GM15510 (cell line): Measurements from ENCODE around the gene SPON2.

Experiments
- POLR2A ChIP-seq: IDR thresholded peaks from 3 replicates; pipeline ENCODE4 v1.6.1; 2011; ENCODE audit warnings: borderline replicate concordance; ENCODE audit not compliant: insufficient read length; ENCODE audit errors: extremely low read depth

SPON2 gene

GRCh38 chr4:1192091-1192492 lies 19.7 kb upstream of the SPON2 start:
- TF ChIP-seq POLR2A: no peak

- no peak for TF ChIP-seq POLR2A
Observed at GRCh38 chr4:1191621-1192020, 19.2 kb upstream of the SPON2 start.

- no peak for TF ChIP-seq POLR2A
Observed at GRCh38 chr4:1187182-1187581, 14.8 kb upstream of the SPON2 start.

GRCh38 chr4:1183985-1184773 lies 11.8 kb upstream of the SPON2 start:
- TF ChIP-seq POLR2A: no peak

- TF ChIP-seq POLR2A: no peak
Observed at GRCh38 chr4:1182313-1182712, 9.9 kb upstream of the SPON2 start.

GRCh38 chr4:1180663-1181062 lies 8.3 kb upstream of the SPON2 start:
- TF ChIP-seq POLR2A: no peak

GRCh38 chr4:1179976-1180375 lies 7.6 kb upstream of the SPON2 start:
- no peak for TF ChIP-seq POLR2A

GRCh38 chr4:1179089-1179441 lies 6.7 kb upstream of the SPON2 start:
- TF ChIP-seq POLR2A: no peak

GRCh38 chr4:1178300-1179088 lies 6.1 kb upstream of the SPON2 start:
- TF ChIP-seq POLR2A: no peak

- TF ChIP-seq POLR2A: no peak
Observed at GRCh38 chr4:1177274-1178141, 5.1 kb upstream of the SPON2 start.

GRCh38 chr4:1176398-1177273 lies 4.3 kb upstream of the SPON2 start:
- no peak for TF ChIP-seq POLR2A

- no peak for TF ChIP-seq POLR2A
Observed at GRCh38 chr4:1175635-1176229, 3.3 kb upstream of the SPON2 start.

- no peak for TF ChIP-seq POLR2A
Observed at GRCh38 chr4:1174941-1175634, 2.7 kb upstream of the SPON2 start.
